Measurements from ENCODE around the gene SMOC2.

- no peak for TF ChIP-seq CTCF (IDR thresholded peaks at IDR 0.05)
- TF ChIP-seq POLR2A (IDR thresholded peaks at IDR 0.05) = no peak
These were observed 133.8 kb downstream of the SMOC2 start for GRCh38 chr6:168574699-168575195.

Data from thyroid gland (tissue), 4 donors.